ENCODE measurements around the gene SRMS. TPM values are rescaled to one million over a fixed set of nuclear protein-coding genes. Genes with fewer than 3 reads are reported as not detected.

SRMS gene
- total RNA-seq, 1 experiment from 2014 or later, result 3.2 TPM

GRCh38 chr20:63534831-63535651 lies 12.5 kb downstream of the SRMS start (continued):
- TF ChIP-seq SP1 (IDR thresholded peaks at IDR 0.05; ENCODE audit: low read depth), result no peak

- ChIA-PET CTCF (no interaction called here), POLR2A (interaction anchor here (0.6 kb wide), 1 partner anchor 32 kb away, joined by 5 read pairs; no protein-coding TSS in a partner anchor), RAD21 (ENCODE audit: low non-redundant PET in 1 of 2, low total read pairs in 2 of 2, uncharacterized antibody in 2 of 2, unreplicated experiment in 2 of 2) (no interaction called here)
- Histone ChIP-seq H3K4me3 (replicated peaks in 1 of 2; ENCODE audit: low read depth in 1 of 2, low read length in 2 of 2) (no peak overlapping the region), H3K27me3 (ENCODE audit: insufficient read depth, low read length) (no peaks in the 10 kb centered on the region), H4K20me1 (ENCODE audit: insufficient read depth) (no peaks in the 10 kb centered on the region), H3K9me2 (ENCODE audit: insufficient read depth) (no peaks in the 10 kb centered on the region), H3K79me2 (ENCODE audit: insufficient read depth, low read length) (no peaks in the 10 kb centered on the region), H3K36me3 (ENCODE audit: control insufficient read depth in 1 of 2, insufficient read depth in 2 of 2, low read length in 2 of 2) (no peaks in the 10 kb centered on the region), H3K9me3 (ENCODE audit: control insufficient read depth in 1 of 2, insufficient read depth in 1 of 2, low read depth in 1 of 2, low read length in 2 of 2) (no peaks in the 10 kb centered on the region), H3K9ac (ENCODE audit: low read length) (peak overlapping the region; percentile 22), H2AFZ (ENCODE audit: low read depth, low read length, poor library complexity, severe bottlenecking) (no peak overlapping the region), H3K4me1 (ENCODE audit: control insufficient read depth in 1 of 2, insufficient read depth in 2 of 2, low read length in 2 of 2) (peaks cover 36 to 57% of the 10 kb centered on the region in 2 experiments), H3K4me2 (ENCODE audit: low read length) (peak overlapping the region; percentile 68), H3K27ac (ENCODE audit: low read depth, low read length) (peak overlapping the region; percentile 71; the same call in 1 of the 2 replicates)
- intact Hi-C loops (cut with micrococcal nuclease), result loop anchor here (10.0 kb wide), 1 partner anchor 100 kb away; no protein-coding TSS in a partner anchor
- no peak for ATAC-seq
- no peak for DNase-seq (ENCODE audit: low read depth, low spot score)
- no peak for TF ChIP-seq EGR1 (IDR thresholded peaks at IDR 0.05; ENCODE audit: low read depth)
- no peak for TF ChIP-seq CEBPB (IDR thresholded peaks at IDR 0.05; ENCODE audit: low read depth)
- no peak for TF ChIP-seq ZNF274 (IDR thresholded peaks at IDR 0.05; ENCODE audit: low read depth, low read length)
- no TSS peak for BruUV-seq (replicated peaks)
These were observed 13.1 kb downstream of the SRMS start for GRCh38 chr20:63534427-63534830.

GRCh38 chr20:63533871-63534393 lies 13.6 kb downstream of the SRMS start:
- peak overlapping the region; percentile 22 for H3K9ac ChIP-seq (ENCODE audit: low read length)
- TF ChIP-seq RAD21 (IDR thresholded peaks at IDR 0.05; ENCODE audit: low read depth), result no peak
- peak; percentile 39 for TF ChIP-seq ZBTB33 (IDR thresholded peaks at IDR 0.05; ENCODE audit: extremely low read depth, insufficient replicate concordance, low read length)
- no peak for TF ChIP-seq EGR1 (IDR thresholded peaks at IDR 0.05; ENCODE audit: low read depth)
- TF ChIP-seq POLR2AphosphoS5 (IDR thresholded peaks at IDR 0.05; ENCODE audit: low read depth, low read length), result peak; percentile 51
- H3K36me3 ChIP-seq (ENCODE audit: control insufficient read depth in 1 of 2, insufficient read depth in 2 of 2, low read length in 2 of 2), result no peaks in the 10 kb centered on the region
- peak; percentile 3; the same call in 1 of the 2 replicates for ATAC-seq
- H4K20me1 ChIP-seq (ENCODE audit: insufficient read depth), result no peaks in the 10 kb centered on the region
- no peak for DNase-seq (ENCODE audit: low read depth, low spot score)
- BruUV-seq (replicated peaks), result no TSS peak
- peaks cover 31 to 52% of the 10 kb centered on the region in 2 experiments for H3K4me1 ChIP-seq (ENCODE audit: control insufficient read depth in 1 of 2, insufficient read depth in 2 of 2, low read length in 2 of 2)
- no peak overlapping the region; a peak in 1 of 4 replicates for H3K4me3 ChIP-seq (replicated peaks in 1 of 2; ENCODE audit: low read depth in 1 of 2, low read length in 2 of 2)
- intact Hi-C loops (cut with micrococcal nuclease), result loop anchor here (10.0 kb wide), 1 partner anchor 99 kb away; no protein-coding TSS in a partner anchor
- H3K27ac ChIP-seq (ENCODE audit: low read depth, low read length), result peak overlapping the region; percentile 71; the same call in 1 of the 2 replicates
- ChIA-PET RAD21 (ENCODE audit: low non-redundant PET in 1 of 2, low total read pairs in 2 of 2, uncharacterized antibody in 2 of 2, unreplicated experiment in 2 of 2) (no interaction called here), POLR2A (no interaction called here), CTCF (no interaction called here)
- H3K79me2 ChIP-seq (ENCODE audit: insufficient read depth, low read length), result no peaks in the 10 kb centered on the region
- no peaks in the 10 kb centered on the region for H3K9me2 ChIP-seq (ENCODE audit: insufficient read depth)
- no peak overlapping the region for H2AFZ ChIP-seq (ENCODE audit: low read depth, low read length, poor library complexity, severe bottlenecking)
- H3K9me3 ChIP-seq (ENCODE audit: control insufficient read depth in 1 of 2, insufficient read depth in 1 of 2, low read depth in 1 of 2, low read length in 2 of 2), result no peaks in the 10 kb centered on the region
- peak overlapping the region; percentile 68 for H3K4me2 ChIP-seq (ENCODE audit: low read length)
- H3K27me3 ChIP-seq (ENCODE audit: insufficient read depth, low read length), result no peaks in the 10 kb centered on the region
